ENCODE results near the gene HNF4A.

The HNF4A gene

GRCh38 chr20:44370639-44371218 lies 15.2 kb downstream of the HNF4A start:
- H3K4me3 ChIP-seq (ENCODE audit: low read length) = no peak overlapping the region
- no peak for TF ChIP-seq CTCF (conservative IDR thresholded peaks at IDR 0.05; ENCODE audit: low read depth, low read length)
- DNase-seq (ENCODE audit: low read depth) = no peak

- no peak for TF ChIP-seq CTCF (conservative IDR thresholded peaks at IDR 0.05; ENCODE audit: low read depth, low read length)
- no peak for DNase-seq (ENCODE audit: low read depth)
These were observed 27.1 kb downstream of the HNF4A start for GRCh38 chr20:44382641-44383040.

GRCh38 chr20:44384423-44385027 lies 29.0 kb downstream of the HNF4A start:
- no peak overlapping the region for H3K4me3 ChIP-seq (ENCODE audit: low read length)
- DNase-seq (ENCODE audit: low read depth) = no peak
- TF ChIP-seq CTCF (conservative IDR thresholded peaks at IDR 0.05; ENCODE audit: low read depth, low read length) = peak; percentile 95

More at GRCh38 chr20:44382641-44383040, 27.1 kb downstream of the HNF4A start:
- no peak overlapping the region for H3K4me3 ChIP-seq (ENCODE audit: low read length)

GRCh38 chr20:44388466-44389023 lies 33.0 kb downstream of the HNF4A start:
- TF ChIP-seq CTCF (conservative IDR thresholded peaks at IDR 0.05; ENCODE audit: low read depth, low read length) = peak; percentile 85
- DNase-seq (ENCODE audit: low read depth) = no peak
- no peak overlapping the region for H3K4me3 ChIP-seq (ENCODE audit: low read length)

- TF ChIP-seq CTCF (conservative IDR thresholded peaks at IDR 0.05; ENCODE audit: low read depth, low read length) = no peak
- DNase-seq (ENCODE audit: low read depth) = no peak
- no peak overlapping the region for H3K4me3 ChIP-seq (ENCODE audit: low read length)
These were observed 34.4 kb downstream of the HNF4A start for GRCh38 chr20:44389871-44390270.

- no peak overlapping the region for H3K4me3 ChIP-seq (ENCODE audit: low read length)
- TF ChIP-seq CTCF (conservative IDR thresholded peaks at IDR 0.05; ENCODE audit: low read depth, low read length) = no peak
- DNase-seq (ENCODE audit: low read depth) = no peak
These were observed 34.8 kb downstream of the HNF4A start for GRCh38 chr20:44390280-44390679.
